GM23338 (cell line): Measurements from ENCODE around the gene ATP4B. TPM values are rescaled to one million over a fixed set of nuclear protein-coding genes. Genes with fewer than 3 reads are reported as not detected.

Experiments
- ATAC-seq: fragments of 200-7000 bp; cut with Tn5 transposase; 3 replicates; pipeline ENCODE4 v1.9.1; 2020
- DNase-seq: peaks from one replicate; pipeline ENCODE4 v3.0.0-alpha.2; 2015; ENCODE audit warnings: low spot score
- H2AFZ ChIP-seq: fragments of 200-600 bp; sonication (generic); 2 replicates; pipeline ENCODE4 v1.8.0; 2016; ENCODE audit warnings: antibody characterized with exemption, mild to moderate bottlenecking, moderate library complexity
- H3F3A ChIP-seq: fragments of 200-600 bp; sonication (generic); replicated peaks from 2 replicates; pipeline ENCODE4 v1.8.0; 2017; ENCODE audit warnings: antibody characterized with exemption, mixed run types, low read depth
- H3K27ac ChIP-seq: fragments of 200-600 bp; sonication (generic); 2 replicates; pipeline ENCODE4 v1.6.1; 2016; ENCODE audit warnings: low read depth
- H3K27me3 ChIP-seq: fragments of 200-600 bp; sonication (generic); 2 replicates; pipeline ENCODE4 v1.8.0; 2016; ENCODE audit warnings: mild to moderate bottlenecking, mixed run types, moderate library complexity; ENCODE audit not compliant: insufficient read depth
- H3K36me3 ChIP-seq: fragments of 200-600 bp; sonication (generic); 2 replicates; pipeline ENCODE4 v1.8.0; 2016; ENCODE audit warnings: mild to moderate bottlenecking; ENCODE audit not compliant: insufficient read depth
- H3K4me1 ChIP-seq: fragments of 200-600 bp; sonication (generic); 2 replicates; pipeline ENCODE4 v1.8.0; 2016; ENCODE audit warnings: mild to moderate bottlenecking, moderate library complexity; ENCODE audit not compliant: insufficient read depth
- H3K4me2 ChIP-seq: fragments of 200-600 bp; sonication (generic); 2 replicates; pipeline ENCODE4 v1.7.1; 2017; ENCODE audit warnings: mixed run types
- H3K4me3 ChIP-seq: fragments of 200-600 bp; sonication (generic); 2 replicates; pipeline ENCODE4 v1.6.1; 2016; ENCODE audit warnings: mixed run types
- H3K79me2 ChIP-seq: fragments of 200-600 bp; sonication (generic); replicated peaks from 2 replicates; pipeline ENCODE4 v1.8.0; 2017; ENCODE audit warnings: mild to moderate bottlenecking; ENCODE audit not compliant: insufficient read depth
- H3K9me2 ChIP-seq: fragments of 200-600 bp; sonication (generic); 2 replicates; pipeline ENCODE4 v1.8.0; 2017; ENCODE audit not compliant: insufficient read depth
- H4K20me1 ChIP-seq: fragments of 200-600 bp; sonication (generic); replicated peaks from 2 replicates; pipeline ENCODE4 v1.8.0; 2017; ENCODE audit warnings: mild to moderate bottlenecking; ENCODE audit not compliant: insufficient read depth
- H3K27ac Mint-ChIP-seq: 2 replicates; pipeline ENCODE4 v1.8.0; 2020; ENCODE audit warnings: inconsistent platforms, mild to moderate bottlenecking, moderate library complexity, mixed read lengths
- H3K27me3 Mint-ChIP-seq: 3 replicates; pipeline ENCODE4 v1.8.0; 2022; ENCODE audit warnings: low read depth, mild to moderate bottlenecking, moderate library complexity, mixed read lengths, inconsistent platforms; ENCODE audit not compliant: insufficient read depth, poor library complexity
- H3K36me3 Mint-ChIP-seq: 3 replicates; pipeline ENCODE4 v1.8.0; 2021; ENCODE audit warnings: low read depth, mild to moderate bottlenecking, inconsistent platforms, moderate library complexity, mixed read lengths
- H3K4me1 Mint-ChIP-seq: 3 replicates; pipeline ENCODE4 v1.8.0; 2020; ENCODE audit warnings: mild to moderate bottlenecking, inconsistent platforms, mixed read lengths
- H3K4me3 Mint-ChIP-seq: 3 replicates; pipeline ENCODE4 v1.8.0; 2021; ENCODE audit warnings: moderate library complexity, mild to moderate bottlenecking, inconsistent platforms, mixed read lengths
- H3K9me3 Mint-ChIP-seq: 3 replicates; pipeline ENCODE4 v1.8.0; 2020; ENCODE audit warnings: moderate library complexity, mild to moderate bottlenecking, inconsistent platforms, mixed read lengths
- CREB1 ChIP-seq: fragments of 250-450 bp; sonication (Bioruptor Pico); IDR thresholded peaks from 2 replicates; pipeline ENCODE4 v1.5.0; 2020; ENCODE audit warnings: low read depth, mild to moderate bottlenecking, moderate library complexity
- CTCF ChIP-seq, 2 experiments: fragments of 200-600 bp in 1 of 2; sonication (generic) in 1 of 2; conservative IDR thresholded peaks; 2 replicates each; pipeline versions ENCODE4 v1.5.1 to v1.6.1; 2016 to 2017; ENCODE audit warnings: antibody characterized with exemption in 2 of 2, low read depth in 2 of 2, mild to moderate bottlenecking in 2 of 2, moderate library complexity in 1 of 2
- ETS1 ChIP-seq: IDR thresholded peaks from 2 replicates; pipeline ENCODE4 v1.6.1; 2016; ENCODE audit warnings: antibody characterized with exemption
- STAT1 ChIP-seq: IDR thresholded peaks from one replicate; pipeline ENCODE4 v1.6.1; 2016; ENCODE audit warnings: antibody characterized with exemption; ENCODE audit not compliant: unreplicated experiment
- ZNF114 ChIP-seq: fragments of 250-450 bp; sonication (Bioruptor Pico); IDR thresholded peaks from 2 replicates; pipeline ENCODE4 v1.5.0; 2020; ENCODE audit warnings: mild to moderate bottlenecking, moderate library complexity
- ZNF462 ChIP-seq: fragments of 250-450 bp; sonication (Bioruptor Pico); IDR thresholded peaks from 2 replicates; pipeline ENCODE4 v1.5.0; 2020; ENCODE audit warnings: mild to moderate bottlenecking, moderate library complexity
- polyA plus RNA-seq: library from polyadenylated mRNA; unstranded; fragments of >200 nt; fragmentation: Nextera tagmentation; extraction: Ambion mirVana; gene quantifications from 2 replicates; pipeline ENCODE4 v1.2.1, GENCODE V29; 2016
- total RNA-seq: library from RNA; depleted of rRNA; stranded (reverse); fragments of >200 nt; shearing (Covaris generic); gene quantifications from 2 replicates; pipeline ENCODE4 v1.2.3, GENCODE V29; 2014

The ATP4B gene
- total and polyA plus RNA-seq, 2 experiments from 2014 or later = not detected

GRCh38 chr13:113672002-113672651 lies 14.1 kb upstream of the ATP4B start:
- H3K9me2 ChIP-seq = no peaks in the 10 kb centered on the region
- Mint-ChIP-seq H3K4me1 (no peaks in the 10 kb centered on the region), H3K27me3 (peaks cover 2% of the 10 kb centered on the region), H3K4me3 (no peak overlapping the region), H3K27ac (no peak overlapping the region), H3K36me3 (no peaks in the 10 kb centered on the region), H3K9me3 (peaks cover 3% of the 10 kb centered on the region; the same call in 1 of the 3 replicates)
- H3K4me2 ChIP-seq = no peak overlapping the region
- H3K4me3 ChIP-seq = no peak overlapping the region
- no peak overlapping the region for H2AFZ ChIP-seq
- H3K27ac ChIP-seq = no peak overlapping the region
- H3K79me2 ChIP-seq = no peaks in the 10 kb centered on the region
- no peaks in the 10 kb centered on the region for H3K4me1 ChIP-seq
- H3K27me3 ChIP-seq = no peaks in the 10 kb centered on the region
- ATAC-seq (no peak), DNase-seq (no peak)
- no peaks in the 10 kb centered on the region for H3F3A ChIP-seq
- H4K20me1 ChIP-seq = no peaks in the 10 kb centered on the region
- TF ChIP-seq STAT1 (no peak), CTCF (conservative IDR thresholded peaks at IDR 0.05; ENCODE audit: low read depth in 2 of 2) (no peak), ZNF462 (CRISPR knock-in tag) (no peak), ZNF114 (no peak), ETS1 (no peak), CREB1 (CRISPR knock-in tag) (no peak)
- H3K36me3 ChIP-seq = no peaks in the 10 kb centered on the region
